HCT116 (cell line): ENCODE data around the gene PRR35. TPM values are rescaled to one million over a fixed set of nuclear protein-coding genes. Genes with fewer than 3 reads are reported as not detected.

Source experiments
- ATAC-seq: fragments of 200-7000 bp; cut with Tn5 transposase; 2 replicates; pipeline ENCODE4 v1.9.1; 2020; ENCODE audit warnings: mild to moderate bottlenecking, moderate library complexity
- BruUV-seq: library from RNA; stranded (reverse); fragments of 400-500 nt; replicated peaks from 2 replicates; lab custom pipeline; 2021; lab: Mats Ljungman, UMichigan
- CTCF ChIA-PET: fragments of 300-600 bp; sonication (Branson Sonifier 250); formaldehyde crosslinking; loops from one replicate; lab custom pipeline; 2021; ENCODE audit warnings: antibody characterized with exemption; lab: Charles Lee
- POLR2A ChIA-PET: fragments of 300-600, 350-600 bp; sonication (Branson Sonifier 250); formaldehyde crosslinking; loops from one replicate; lab custom pipeline; 2021; ENCODE audit warnings: antibody characterized with exemption; lab: Charles Lee
- RAD21 ChIA-PET, 2 experiments: fragments of 300-600 bp; sonication (Branson Sonifier 250); formaldehyde crosslinking; loops; one replicate each; lab custom pipeline; 2023; ENCODE audit warnings: low total read pairs in 2 of 2; ENCODE audit not compliant: uncharacterized antibody in 2 of 2, unreplicated experiment in 2 of 2, low non-redundant PET in 1 of 2; lab: Charles Lee
- DNase-seq: peaks from one replicate; pipeline ENCODE4 v3.0.0-alpha.2; 2010; ENCODE audit warnings: low read depth, low spot score
- H2AFZ ChIP-seq: fragments of 200-600 bp; shearing (Covaris generic), sonication (generic); 2 replicates; pipeline ENCODE4 v1.6.1; 2017; ENCODE audit warnings: low read depth, mixed run types, mixed read lengths, antibody characterized with exemption, low read length; ENCODE audit not compliant: poor library complexity, severe bottlenecking
- H3K27ac ChIP-seq: 2 replicates; pipeline ENCODE4 v1.5.1; 2012; ENCODE audit warnings: low read depth, low read length
- H3K27me3 ChIP-seq: fragments of 200-600 bp; sonication (generic); 2 replicates; pipeline ENCODE4 v1.6.1; 2016; ENCODE audit warnings: mixed run types, low read length, mixed read lengths; ENCODE audit not compliant: insufficient read depth
- H3K36me3 ChIP-seq, 2 experiments: fragments of 200-500 bp in 1 of 2; fragments of 200-600 bp in 1 of 2; sonication (Bioruptor generic) in 1 of 2; sonication (generic) in 1 of 2; 2 replicates each; pipeline versions ENCODE4 v1.5.1 to v1.6.1; 2014 to 2016; ENCODE audit warnings: low read length in 2 of 2, inconsistent platforms in 1 of 2, mixed read lengths in 1 of 2, mixed run types in 1 of 2; ENCODE audit not compliant: insufficient read depth in 2 of 2, control insufficient read depth in 1 of 2
- H3K4me1 ChIP-seq, 2 experiments: fragments of 200-600 bp in 1 of 2; sonication (generic) in 1 of 2; 2 replicates each; pipeline versions ENCODE4 v1.5.1 to v1.6.1; 2012 to 2017; ENCODE audit warnings: low read length in 2 of 2, inconsistent platforms in 1 of 2, mild to moderate bottlenecking in 1 of 2, mixed read lengths in 1 of 2, mixed run types in 1 of 2, moderate library complexity in 1 of 2; ENCODE audit not compliant: insufficient read depth in 2 of 2, control insufficient read depth in 1 of 2
- H3K4me2 ChIP-seq: fragments of 200-600 bp; sonication (generic); 2 replicates; pipeline ENCODE4 v1.6.1; 2017; ENCODE audit warnings: mixed run types, low read length, mixed read lengths
- H3K4me3 ChIP-seq, 2 experiments: fragments of 200-600 bp in 1 of 2; sonication (generic) in 1 of 2; replicated peaks in 1 of 2; 2 replicates each; pipeline ENCODE4 v1.5.1; 2011 to 2016; ENCODE audit warnings: low read length in 2 of 2, control low read depth in 1 of 2, low read depth in 1 of 2, mild to moderate bottlenecking in 1 of 2, mixed read lengths in 1 of 2, mixed run types in 1 of 2
- H3K79me2 ChIP-seq: fragments of 200-600 bp; sonication (generic); 2 replicates; pipeline ENCODE4 v1.6.1; 2017; ENCODE audit warnings: mild to moderate bottlenecking, mixed run types, low read length, moderate library complexity, mixed read lengths; ENCODE audit not compliant: insufficient read depth
- H3K9ac ChIP-seq: fragments of 200-600 bp; sonication (generic); 2 replicates; pipeline ENCODE4 v1.6.1; 2016; ENCODE audit warnings: low read length, mixed read lengths
- H3K9me2 ChIP-seq: fragments of 200-600 bp; sonication (generic), shearing (Covaris generic); 2 replicates; pipeline ENCODE4 v1.6.1; 2017; ENCODE audit warnings: mixed run types, mild to moderate bottlenecking, moderate library complexity; ENCODE audit not compliant: insufficient read depth
- H3K9me3 ChIP-seq, 2 experiments: fragments of 200-500 bp in 1 of 2; fragments of 200-600 bp in 1 of 2; sonication (Bioruptor generic) in 1 of 2; sonication (generic) in 1 of 2; 2 replicates each; pipeline ENCODE4 v1.6.1; 2014 to 2017; ENCODE audit warnings: low read length in 2 of 2, mixed read lengths in 2 of 2, inconsistent platforms in 1 of 2, low read depth in 1 of 2, mild to moderate bottlenecking in 1 of 2, mixed run types in 1 of 2, moderate library complexity in 1 of 2; ENCODE audit not compliant: control insufficient read depth in 1 of 2, insufficient read depth in 1 of 2
- H4K20me1 ChIP-seq: fragments of 200-600 bp; sonication (generic), shearing (Covaris generic); 2 replicates; pipeline ENCODE4 v1.6.1; 2017; ENCODE audit warnings: mixed run types, mild to moderate bottlenecking, moderate library complexity; ENCODE audit not compliant: insufficient read depth
- CBX3 ChIP-seq: IDR thresholded peaks from 2 replicates; pipeline ENCODE4 v1.6.1; 2012; ENCODE audit warnings: low read depth
- EGR1 ChIP-seq: IDR thresholded peaks from 2 replicates; pipeline ENCODE4 v1.6.1; 2012; ENCODE audit warnings: low read depth
- EZH2phosphoT487 ChIP-seq: fragments of 200-600 bp; IDR thresholded peaks from 2 replicates; pipeline ENCODE4 v1.6.1; 2018; ENCODE audit warnings: antibody characterized with exemption, borderline replicate concordance
- FOSL1 ChIP-seq: IDR thresholded peaks from 2 replicates; pipeline ENCODE4 v1.6.1; 2012; ENCODE audit warnings: low read depth
- POLR2A ChIP-seq: IDR thresholded peaks from 2 replicates; pipeline ENCODE4 v1.7.0; 2011; ENCODE audit warnings: borderline replicate concordance; ENCODE audit not compliant: insufficient read depth, insufficient read length; ENCODE audit errors: extremely low read depth
- POLR2AphosphoS5 ChIP-seq: IDR thresholded peaks from 2 replicates; pipeline ENCODE4 v1.6.1; 2011; ENCODE audit warnings: mild to moderate bottlenecking, low read depth, low read length, moderate library complexity
- RAD21 ChIP-seq: IDR thresholded peaks from 2 replicates; pipeline ENCODE4 v1.6.1; 2012; ENCODE audit warnings: low read depth, mild to moderate bottlenecking
- SIN3A ChIP-seq: IDR thresholded peaks from 2 replicates; pipeline ENCODE4 v1.6.1; 2012; ENCODE audit warnings: low read depth
- TCF7L2 ChIP-seq: IDR thresholded peaks from 2 replicates; pipeline ENCODE4 v1.7.0; 2011; ENCODE audit warnings: borderline replicate concordance, inconsistent platforms; ENCODE audit not compliant: insufficient read depth, insufficient read length; ENCODE audit errors: extremely low read depth
- ZNF274 ChIP-seq: fragments of 200-500 bp; sonication (Bioruptor generic); IDR thresholded peaks from 2 replicates; pipeline ENCODE4 v1.6.1; 2014; ENCODE audit warnings: mild to moderate bottlenecking, low read depth, low read length, inconsistent platforms
- intact Hi-C: fragments of 100-400 bp; cut with micrococcal nuclease; formaldehyde crosslinking; loops from 2 replicates; pipeline ENCODE4 v1.10.0; 2022
- total RNA-seq: library from RNA; stranded (reverse); gene quantifications from one replicate; pipeline ENCODE4 v1.2.1, GENCODE V29; 2021; ENCODE audit not compliant: unreplicated experiment
- TF ChIP-seq, protein P1 (sequence below): IDR thresholded peaks from 2 replicates; pipeline ENCODE4 v1.6.1; 2012
- TF ChIP-seq, protein P2 (sequence below): IDR thresholded peaks from 2 replicates; pipeline ENCODE4 v1.6.1; 2012
- TF ChIP-seq, protein P3 (sequence below): IDR thresholded peaks from 2 replicates; pipeline ENCODE4 v1.6.1; 2011; ENCODE audit warnings: mild to moderate bottlenecking, low read length, moderate library complexity; ENCODE audit not compliant: insufficient replicate concordance; ENCODE audit errors: extremely low read depth
- TF ChIP-seq, protein P4 (sequence below), 3 experiments: fragments of 200-600 bp in 1 of 3; sonication (generic) in 1 of 3; IDR thresholded peaks in 2 of 3; conservative IDR thresholded peaks in 1 of 3; 2 replicates each; pipeline ENCODE4 v1.5.1; 2012 to 2017; ENCODE audit warnings: low read depth in 2 of 3, low read length in 2 of 3, antibody characterized with exemption in 1 of 3, borderline replicate concordance in 1 of 3, control low read depth in 1 of 3, mild to moderate bottlenecking in 1 of 3, mixed read lengths in 1 of 3, mixed run types in 1 of 3, moderate library complexity in 1 of 3; ENCODE audit not compliant: insufficient read depth in 1 of 3

Gene PRR35
- total RNA-seq, 1 experiment from 2014 or later: not detected

DNA sequence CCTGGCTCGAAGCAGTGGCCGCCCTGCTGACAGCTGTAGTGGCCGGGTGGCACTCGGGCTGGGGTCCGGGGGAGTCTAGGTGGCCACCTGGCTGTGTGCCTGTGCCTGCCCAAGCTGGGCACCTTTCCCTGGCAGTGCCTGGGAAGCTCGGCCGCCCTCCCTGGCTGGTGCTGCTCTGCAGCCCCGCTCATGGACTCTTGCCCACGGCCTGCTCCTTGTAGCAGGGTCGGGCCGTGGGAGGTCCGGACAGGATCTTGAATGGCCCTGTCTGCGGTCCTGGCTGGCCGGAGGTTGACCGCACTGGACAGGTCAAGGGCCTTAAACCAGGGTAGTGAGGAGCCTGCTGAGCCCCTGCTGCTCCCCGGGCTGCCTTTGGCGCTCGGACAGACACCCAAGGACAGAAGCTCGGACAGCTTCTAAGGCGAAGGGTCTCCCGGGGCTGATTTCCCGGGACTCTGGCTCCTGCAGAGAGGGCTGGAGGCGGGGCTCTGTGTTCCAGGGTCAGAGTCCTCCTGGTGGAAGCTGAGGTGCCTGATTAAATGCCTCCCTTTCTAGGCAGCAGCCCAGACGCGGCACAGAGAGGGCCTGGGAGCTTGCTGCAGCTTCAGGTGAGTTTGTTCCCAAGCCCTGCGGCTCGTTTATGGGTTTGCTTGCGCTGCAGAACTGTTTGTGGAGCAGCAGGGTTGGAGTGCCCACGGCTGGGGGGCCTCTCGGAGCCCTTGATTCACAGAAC, 26.6 kb upstream of the PRR35 start:
- H3K9ac ChIP-seq: no peak overlapping the region
- H2AFZ ChIP-seq: no peak overlapping the region
- H3K4me2 ChIP-seq: no peak overlapping the region
- BruUV-seq: no TSS peak
- no peaks in the 10 kb centered on the region for H4K20me1 ChIP-seq
- no peak overlapping the region for H3K27ac ChIP-seq
- TF ChIP-seq POLR2A: no peak
- TF ChIP-seq, protein P1, sequence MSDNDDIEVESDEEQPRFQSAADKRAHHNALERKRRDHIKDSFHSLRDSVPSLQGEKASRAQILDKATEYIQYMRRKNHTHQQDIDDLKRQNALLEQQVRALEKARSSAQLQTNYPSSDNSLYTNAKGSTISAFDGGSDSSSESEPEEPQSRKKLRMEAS: no peak
- TF ChIP-seq, protein P2, sequence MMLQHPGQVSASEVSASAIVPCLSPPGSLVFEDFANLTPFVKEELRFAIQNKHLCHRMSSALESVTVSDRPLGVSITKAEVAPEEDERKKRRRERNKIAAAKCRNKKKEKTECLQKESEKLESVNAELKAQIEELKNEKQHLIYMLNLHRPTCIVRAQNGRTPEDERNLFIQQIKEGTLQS: no peak
- TF ChIP-seq, all 23 proteins: peak for 0
- H3K79me2 ChIP-seq: peaks cover 86% of the 10 kb centered on the region
- intact Hi-C loops: no loop called here
- DNase-seq (no peak), ATAC-seq (no peak)
- ChIA-PET POLR2A (no interaction called here), CTCF (no interaction called here), RAD21 (no interaction called here)
- H3K36me3 ChIP-seq: peaks cover 0 to 6% of the 10 kb centered on the region in 2 experiments; a peak in 1 of 4 replicates
- no peak overlapping the region for H3K4me3 ChIP-seq
- H3K9me2 ChIP-seq: no peaks in the 10 kb centered on the region
- H3K9me3 ChIP-seq: no peaks in the 10 kb centered on the region
- no peaks in the 10 kb centered on the region for H3K27me3 ChIP-seq
- H3K4me1 ChIP-seq: peaks cover 16 to 44% of the 10 kb centered on the region in 2 experiments

DNA sequence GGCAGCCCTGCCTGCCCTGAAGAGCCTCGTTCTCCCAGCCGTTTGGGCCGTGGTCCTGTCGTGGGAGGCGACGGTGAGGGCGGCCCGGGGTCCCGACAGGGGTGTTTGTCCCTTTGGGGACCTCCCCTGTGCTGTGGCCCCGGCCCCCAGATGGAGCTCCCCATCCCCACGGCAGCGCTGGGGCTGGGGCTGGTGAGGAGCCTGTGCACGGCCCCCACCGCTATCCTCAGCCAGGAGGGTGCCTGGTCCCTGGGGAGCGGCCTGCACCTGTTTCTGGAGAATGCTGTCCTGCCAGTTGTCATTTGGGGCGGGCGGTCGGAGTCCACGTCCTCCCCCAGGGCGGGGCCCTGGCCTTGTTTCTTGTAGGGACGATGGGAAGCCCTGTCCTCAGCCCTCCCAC, 26.1 kb upstream of the PRR35 start:
- Histone ChIP-seq H3K4me2 (no peak overlapping the region), H4K20me1 (no peaks in the 10 kb centered on the region), H3K27ac (no peak overlapping the region), H2AFZ (no peak overlapping the region), H3K9me3 (no peaks in the 10 kb centered on the region), H3K79me2 (peaks cover 86% of the 10 kb centered on the region), H3K4me3 (no peak overlapping the region), H3K36me3 (peaks cover 0 to 6% of the 10 kb centered on the region in 2 experiments; a peak in 1 of 4 replicates), H3K9me2 (no peaks in the 10 kb centered on the region), H3K27me3 (no peaks in the 10 kb centered on the region), H3K4me1 (peaks cover 16 to 39% of the 10 kb centered on the region in 2 experiments), H3K9ac (no peak overlapping the region)
- ATAC-seq: no peak
- CTCF ChIA-PET: no interaction called here
- RAD21 ChIA-PET: no interaction called here
- POLR2A ChIA-PET: no interaction called here
- intact Hi-C loops: no loop called here
- no TSS peak for BruUV-seq
- DNase-seq: no peak
- TF ChIP-seq EZH2phosphoT487 (no peak), FOSL1 (no peak), TCF7L2 (no peak), ZNF274 (no peak), SIN3A (no peak), POLR2AphosphoS5 (no peak), CBX3 (no peak), RAD21 (no peak), EGR1 (no peak)
- TF ChIP-seq, protein P3, sequence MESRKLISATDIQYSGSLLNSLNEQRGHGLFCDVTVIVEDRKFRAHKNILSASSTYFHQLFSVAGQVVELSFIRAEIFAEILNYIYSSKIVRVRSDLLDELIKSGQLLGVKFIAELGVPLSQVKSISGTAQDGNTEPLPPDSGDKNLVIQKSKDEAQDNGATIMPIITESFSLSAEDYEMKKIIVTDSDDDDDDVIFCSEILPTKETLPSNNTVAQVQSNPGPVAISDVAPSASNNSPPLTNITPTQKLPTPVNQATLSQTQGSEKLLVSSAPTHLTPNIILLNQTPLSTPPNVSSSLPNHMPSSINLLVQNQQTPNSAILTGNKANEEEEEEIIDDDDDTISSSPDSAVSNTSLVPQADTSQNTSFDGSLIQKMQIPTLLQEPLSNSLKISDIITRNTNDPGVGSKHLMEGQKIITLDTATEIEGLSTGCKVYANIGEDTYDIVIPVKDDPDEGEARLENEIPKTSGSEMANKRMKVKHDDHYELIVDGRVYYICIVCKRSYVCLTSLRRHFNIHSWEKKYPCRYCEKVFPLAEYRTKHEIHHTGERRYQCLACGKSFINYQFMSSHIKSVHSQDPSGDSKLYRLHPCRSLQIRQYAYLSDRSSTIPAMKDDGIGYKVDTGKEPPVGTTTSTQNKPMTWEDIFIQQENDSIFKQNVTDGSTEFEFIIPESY: no peak
- TF ChIP-seq, protein P4, sequence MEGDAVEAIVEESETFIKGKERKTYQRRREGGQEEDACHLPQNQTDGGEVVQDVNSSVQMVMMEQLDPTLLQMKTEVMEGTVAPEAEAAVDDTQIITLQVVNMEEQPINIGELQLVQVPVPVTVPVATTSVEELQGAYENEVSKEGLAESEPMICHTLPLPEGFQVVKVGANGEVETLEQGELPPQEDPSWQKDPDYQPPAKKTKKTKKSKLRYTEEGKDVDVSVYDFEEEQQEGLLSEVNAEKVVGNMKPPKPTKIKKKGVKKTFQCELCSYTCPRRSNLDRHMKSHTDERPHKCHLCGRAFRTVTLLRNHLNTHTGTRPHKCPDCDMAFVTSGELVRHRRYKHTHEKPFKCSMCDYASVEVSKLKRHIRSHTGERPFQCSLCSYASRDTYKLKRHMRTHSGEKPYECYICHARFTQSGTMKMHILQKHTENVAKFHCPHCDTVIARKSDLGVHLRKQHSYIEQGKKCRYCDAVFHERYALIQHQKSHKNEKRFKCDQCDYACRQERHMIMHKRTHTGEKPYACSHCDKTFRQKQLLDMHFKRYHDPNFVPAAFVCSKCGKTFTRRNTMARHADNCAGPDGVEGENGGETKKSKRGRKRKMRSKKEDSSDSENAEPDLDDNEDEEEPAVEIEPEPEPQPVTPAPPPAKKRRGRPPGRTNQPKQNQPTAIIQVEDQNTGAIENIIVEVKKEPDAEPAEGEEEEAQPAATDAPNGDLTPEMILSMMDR (IDR thresholded peaks at IDR 0.05 in 2 of 3, conservative IDR thresholded peaks at IDR 0.05 in 1 of 3; ENCODE audit: borderline replicate concordance in 1 of 3, insufficient read depth in 1 of 3, low read depth in 2 of 3, low read length in 2 of 3): no peak
- TF ChIP-seq, protein P2: no peak
- TF ChIP-seq, protein P1: no peak
